Stimulated activated CD8-positive, alpha-beta memory T cell treated with anti-CD3 and anti-CD28 coated beads, Interleukin-7, amount 100 ng/mL, for 48 hours (primary cell): ENCODE data around the gene ALDOA.

Source experiments
- DNase-seq, 2 donors: peaks; one replicate each; pipeline ENCODE4 v3.0.0-alpha.2; 2020; ENCODE audit warnings: low read depth in 1 of 2; ENCODE audit errors: extremely low read depth in 1 of 2

The ALDOA gene

DNA sequence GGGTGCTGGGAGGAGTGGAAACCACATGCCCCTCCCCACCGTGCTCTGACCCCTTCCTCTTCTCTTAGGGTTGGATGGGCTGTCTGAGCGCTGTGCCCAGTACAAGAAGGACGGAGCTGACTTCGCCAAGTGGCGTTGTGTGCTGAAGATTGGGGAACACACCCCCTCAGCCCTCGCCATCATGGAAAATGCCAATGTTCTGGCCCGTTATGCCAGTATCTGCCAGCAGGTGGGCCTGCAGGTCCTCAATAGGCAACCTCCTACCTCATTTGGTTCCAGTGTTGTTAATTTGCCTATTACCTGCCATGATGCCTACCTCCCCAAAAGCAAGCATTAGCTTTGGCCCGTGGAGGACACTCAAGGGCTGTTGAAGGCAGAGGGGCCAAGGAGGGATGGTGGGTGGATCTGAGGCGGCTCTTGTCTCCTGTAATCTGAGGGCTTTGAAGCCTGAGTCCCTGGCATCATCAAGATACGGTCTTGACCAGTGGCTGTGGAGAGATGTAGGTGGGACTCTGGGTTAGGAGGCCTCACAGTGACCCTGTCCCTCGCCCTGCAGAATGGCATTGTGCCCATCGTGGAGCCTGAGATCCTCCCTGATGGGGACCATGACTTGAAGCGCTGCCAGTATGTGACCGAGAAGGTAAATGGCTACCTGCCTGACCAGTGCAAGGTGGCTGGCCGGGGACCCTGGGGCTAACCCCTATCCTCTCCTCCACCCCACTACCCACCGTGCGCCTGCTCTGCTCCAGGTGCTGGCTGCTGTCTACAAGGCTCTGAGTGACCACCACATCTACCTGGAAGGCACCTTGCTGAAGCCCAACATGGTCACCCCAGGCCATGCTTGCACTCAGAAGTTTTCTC lies 3.4 kb downstream of the ALDOA start:
- DNase-seq: no peak

DNA sequence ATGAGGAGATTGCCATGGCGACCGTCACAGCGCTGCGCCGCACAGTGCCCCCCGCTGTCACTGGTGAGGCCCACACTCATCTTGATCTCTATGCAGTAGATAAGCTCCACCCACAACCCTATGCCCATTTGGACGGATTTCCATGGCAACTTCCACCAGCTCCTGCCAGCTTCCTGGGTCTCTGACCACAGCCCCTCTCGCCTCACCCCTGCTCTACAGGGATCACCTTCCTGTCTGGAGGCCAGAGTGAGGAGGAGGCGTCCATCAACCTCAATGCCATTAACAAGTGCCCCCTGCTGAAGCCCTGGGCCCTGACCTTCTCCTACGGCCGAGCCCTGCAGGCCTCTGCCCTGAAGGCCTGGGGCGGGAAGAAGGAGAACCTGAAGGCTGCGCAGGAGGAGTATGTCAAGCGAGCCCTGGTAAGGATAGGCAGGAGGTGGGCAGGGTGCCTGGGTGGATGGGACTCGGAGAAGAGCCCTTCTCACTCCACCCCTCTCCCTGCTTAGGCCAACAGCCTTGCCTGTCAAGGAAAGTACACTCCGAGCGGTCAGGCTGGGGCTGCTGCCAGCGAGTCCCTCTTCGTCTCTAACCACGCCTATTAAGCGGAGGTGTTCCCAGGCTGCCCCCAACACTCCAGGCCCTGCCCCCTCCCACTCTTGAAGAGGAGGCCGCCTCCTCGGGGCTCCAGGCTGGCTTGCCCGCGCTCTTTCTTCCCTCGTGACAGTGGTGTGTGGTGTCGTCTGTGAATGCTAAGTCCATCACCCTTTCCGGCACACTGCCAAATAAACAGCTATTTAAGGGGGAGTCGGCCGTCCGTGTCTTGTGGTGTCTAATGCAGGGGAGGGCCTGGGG lies 4.3 kb downstream of the ALDOA start:
- no peak for DNase-seq

GRCh38 chr16:30070490-30070889 lies 4.9 kb downstream of the ALDOA start:
- DNase-seq: no peak

- peak; percentile 83 to 85 for DNase-seq
Observed at GRCh38 chr16:30075503-30076275, 10.1 kb downstream of the ALDOA start, which contains the start of gene PPP4C. Gene PPP4C (plus strand): TSS chr16:30075994. CDS start chr16:30076378, 384 bp downstream.

DNA sequence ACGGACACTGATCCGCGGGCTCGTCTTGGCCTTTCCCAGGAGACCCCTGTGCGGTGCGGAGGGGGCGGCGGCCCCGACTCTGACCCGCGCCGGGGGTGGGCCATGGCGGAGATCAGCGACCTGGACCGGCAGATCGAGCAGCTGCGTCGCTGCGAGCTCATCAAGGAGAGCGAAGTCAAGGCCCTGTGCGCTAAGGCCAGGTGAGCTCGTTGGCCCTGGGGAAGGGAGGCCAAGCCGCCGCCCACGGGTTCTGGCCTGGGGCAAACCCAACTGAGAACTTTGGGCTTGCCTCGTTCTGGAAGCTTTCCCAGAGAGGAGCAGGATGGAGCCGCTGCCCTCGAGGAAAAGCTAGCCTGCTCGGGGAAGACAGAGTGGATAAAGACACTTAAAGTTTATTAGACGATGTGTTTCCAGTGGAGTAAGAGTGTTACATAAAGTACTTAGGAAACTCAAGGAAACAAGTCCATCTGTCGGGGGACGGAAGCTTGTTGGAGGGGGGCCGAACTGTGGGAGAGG lies 10.8 kb downstream of the ALDOA start:
- DNase-seq: no peak

DNA sequence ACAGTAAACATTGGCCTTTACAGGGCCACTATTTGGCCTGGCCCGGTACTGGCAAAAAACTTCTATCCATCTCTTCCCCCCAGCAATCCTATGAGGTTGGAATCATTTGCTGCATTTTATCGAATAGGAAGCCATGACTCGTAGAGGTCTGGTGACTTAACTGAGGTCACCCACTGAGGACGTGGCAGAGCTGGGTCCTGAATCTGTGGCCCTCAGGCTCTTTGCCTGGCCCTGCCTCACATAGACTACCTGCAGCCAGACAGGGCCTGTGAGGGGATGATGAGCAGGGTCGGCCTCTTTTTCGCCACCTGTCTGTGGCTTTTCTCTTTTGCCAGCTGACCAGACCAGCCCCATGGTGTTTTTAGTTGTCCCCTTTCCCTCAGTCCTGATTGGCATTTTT lies 12.1 kb downstream of the ALDOA start:
- DNase-seq: no peak

DNA sequence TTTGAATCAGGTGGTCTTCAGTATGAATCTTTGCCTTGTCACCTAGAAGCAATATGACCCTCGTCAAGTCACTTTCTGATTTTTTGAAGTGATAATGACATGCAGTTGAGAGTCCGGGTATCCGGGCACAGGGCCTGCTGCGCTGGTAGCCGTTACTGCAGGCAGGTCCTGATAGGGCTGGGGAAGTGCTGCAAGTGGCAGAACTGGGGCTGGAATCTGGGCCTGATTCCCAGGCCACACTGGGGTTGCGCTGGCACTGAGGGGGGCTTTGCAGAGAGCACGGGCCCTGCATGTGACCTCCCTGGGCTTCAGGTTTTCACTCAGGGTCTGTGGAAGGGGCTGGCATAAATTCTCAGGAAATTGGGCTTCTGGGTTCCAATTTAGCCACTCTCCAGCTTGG lies 13.2 kb downstream of the ALDOA start:
- DNase-seq: no peak

DNA sequence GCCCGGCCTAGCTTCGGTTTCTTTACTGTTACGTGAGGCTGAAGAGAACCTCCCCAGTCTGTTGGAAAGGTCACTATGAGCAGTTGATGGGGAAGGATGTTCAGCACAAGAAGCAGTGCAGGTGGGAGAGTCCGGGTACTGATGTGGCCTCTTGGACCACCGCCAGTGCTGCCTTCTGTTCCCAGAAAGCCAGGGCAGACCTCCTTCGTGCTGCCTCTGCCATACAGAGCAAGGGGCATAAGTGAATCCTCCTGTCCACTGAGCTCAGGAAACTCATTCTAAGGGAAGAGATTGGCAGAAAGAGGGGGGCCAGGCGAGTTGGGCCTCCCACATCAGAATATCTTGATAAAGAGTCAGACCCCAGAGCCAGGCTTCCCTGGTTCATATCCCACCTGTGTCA lies 13.9 kb downstream of the ALDOA start:
- no peak for DNase-seq

DNA sequence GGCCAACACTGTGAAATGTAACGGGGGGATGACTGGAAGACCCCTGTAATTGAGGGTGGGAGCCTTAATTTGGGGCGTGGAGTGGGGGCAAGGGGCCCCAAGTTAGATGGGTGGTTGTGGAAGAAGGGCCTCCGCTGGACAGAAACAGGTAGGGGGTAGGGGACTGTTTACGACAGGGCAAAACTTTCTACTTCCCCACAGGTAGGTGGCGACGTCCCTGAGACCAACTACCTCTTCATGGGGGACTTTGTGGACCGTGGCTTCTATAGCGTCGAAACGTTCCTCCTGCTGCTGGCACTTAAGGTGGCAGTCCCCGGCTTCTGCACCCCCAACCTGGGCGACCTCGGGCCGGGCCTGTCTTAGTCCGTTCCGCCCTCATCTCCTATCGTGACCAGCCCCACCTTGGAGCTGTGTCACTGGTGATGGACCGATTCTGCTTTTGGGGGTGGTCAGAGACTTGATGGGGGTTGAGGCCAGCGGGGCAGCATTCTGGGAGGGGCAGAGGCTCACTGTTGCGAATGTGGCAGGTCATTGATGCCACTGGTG lies 17.1 kb downstream of the ALDOA start:
- DNase-seq: no peak

DNA sequence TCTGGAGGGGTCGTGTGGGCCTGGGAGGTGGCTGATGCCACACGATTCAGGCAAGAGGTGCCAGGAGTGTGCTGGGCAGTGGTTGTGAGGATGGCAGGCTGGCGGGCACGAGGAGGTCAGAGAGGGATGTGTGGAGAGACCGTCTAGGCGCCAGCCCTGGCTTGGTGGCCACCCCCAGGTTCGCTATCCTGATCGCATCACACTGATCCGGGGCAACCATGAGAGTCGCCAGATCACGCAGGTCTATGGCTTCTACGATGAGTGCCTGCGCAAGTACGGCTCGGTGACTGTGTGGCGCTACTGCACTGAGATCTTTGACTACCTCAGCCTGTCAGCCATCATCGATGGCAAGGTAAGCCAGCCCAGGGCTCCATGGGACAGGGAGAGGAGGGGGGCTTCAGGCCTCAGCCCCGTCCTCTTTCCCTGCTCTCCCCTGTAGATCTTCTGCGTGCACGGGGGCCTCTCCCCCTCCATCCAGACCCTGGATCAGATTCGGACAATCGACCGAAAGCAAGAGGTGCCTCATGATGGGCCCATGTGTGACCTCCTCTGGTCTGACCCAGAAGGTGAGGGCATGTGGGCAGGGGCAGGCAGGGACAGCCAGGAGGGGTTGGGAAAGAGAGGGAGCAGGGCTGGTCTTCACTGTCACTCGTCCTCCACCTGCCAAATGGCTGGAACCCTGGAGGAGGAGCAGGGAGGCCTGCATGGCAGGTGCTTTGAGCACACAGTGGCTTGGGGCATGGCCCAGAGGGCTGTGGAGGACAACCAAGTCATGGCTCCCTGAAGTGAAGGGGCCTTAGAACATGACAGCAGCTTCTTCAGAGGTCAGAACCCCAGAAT lies 17.9 kb downstream of the ALDOA start:
- DNase-seq: no peak

GRCh38 chr16:30084096-30084815 lies 18.7 kb downstream of the ALDOA start:
- no peak for DNase-seq

- DNase-seq: no peak
Observed at GRCh38 chr16:30084816-30085159, 19.2 kb downstream of the ALDOA start.

DNA sequence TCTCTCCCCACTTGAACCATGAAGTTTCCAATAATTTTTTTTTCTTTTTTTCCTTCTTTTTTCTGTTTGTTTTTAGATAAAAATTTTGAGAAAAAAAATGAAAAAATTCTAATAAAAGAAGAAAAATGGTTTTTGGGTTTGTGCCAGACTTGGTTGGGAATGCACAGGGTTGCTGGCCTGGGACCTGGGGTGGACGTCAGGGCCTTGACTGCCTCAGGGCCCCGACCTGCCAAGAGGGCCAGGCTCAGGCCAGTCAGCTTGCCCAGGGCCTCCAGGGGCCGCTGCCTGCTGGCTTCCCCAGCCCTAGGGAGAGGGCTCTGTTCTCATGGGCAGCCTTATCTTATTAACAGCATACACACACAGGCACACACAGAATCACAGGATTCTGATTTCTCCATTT lies 19.7 kb downstream of the ALDOA start:
- DNase-seq: no peak

DNA sequence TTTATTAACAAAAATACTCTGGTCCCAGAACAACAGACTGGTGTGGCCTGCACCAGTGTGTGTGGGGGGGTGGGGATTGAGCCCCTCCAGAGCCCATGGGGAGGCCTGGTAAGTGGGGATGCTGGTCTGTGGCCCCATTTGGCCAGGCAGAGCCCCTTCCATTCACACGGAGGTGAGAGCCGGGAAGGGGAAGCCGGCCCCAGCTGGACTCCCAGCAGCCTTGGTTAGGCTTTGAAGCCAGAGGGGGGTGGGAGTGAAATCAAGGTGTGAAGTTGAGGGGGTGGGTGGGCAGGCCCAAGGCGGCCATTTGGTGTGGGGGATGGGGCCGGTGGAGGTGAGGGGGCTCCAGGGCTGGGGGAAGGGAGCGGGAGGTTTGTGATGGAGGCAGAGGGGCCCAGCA lies 20.3 kb downstream of the ALDOA start:
- DNase-seq: no peak

- DNase-seq: no peak
Observed at GRCh38 chr16:30086291-30087140, 21.0 kb downstream of the ALDOA start.

GRCh38 chr16:30087181-30087898 lies 21.8 kb downstream of the ALDOA start:
- no peak for DNase-seq

GRCh38 chr16:30088237-30088831 lies 22.8 kb downstream of the ALDOA start:
- DNase-seq: no peak
